HG02571 (cell line): ENCODE results near the gene TDRD10.

Experiments
- ATAC-seq: cut with Tn5 transposase; IDR thresholded peaks from one replicate; pipeline ENCODE4 v1.9.1; 2021; ENCODE audit warnings: mild to moderate bottlenecking, moderate library complexity; ENCODE audit not compliant: unreplicated experiment

Gene TDRD10

GRCh38 chr1:154552036-154552435 is 50.0 kb downstream of the TDRD10 start:
- ATAC-seq = no peak

- ATAC-seq = no peak
Measured at GRCh38 chr1:154553056-154554030, 51.3 kb downstream of the TDRD10 start.

GRCh38 chr1:154556422-154556821 is 54.4 kb downstream of the TDRD10 start:
- no peak for ATAC-seq

- no peak for ATAC-seq
Measured at GRCh38 chr1:154557248-154557938, 55.4 kb downstream of the TDRD10 start.

DNA sequence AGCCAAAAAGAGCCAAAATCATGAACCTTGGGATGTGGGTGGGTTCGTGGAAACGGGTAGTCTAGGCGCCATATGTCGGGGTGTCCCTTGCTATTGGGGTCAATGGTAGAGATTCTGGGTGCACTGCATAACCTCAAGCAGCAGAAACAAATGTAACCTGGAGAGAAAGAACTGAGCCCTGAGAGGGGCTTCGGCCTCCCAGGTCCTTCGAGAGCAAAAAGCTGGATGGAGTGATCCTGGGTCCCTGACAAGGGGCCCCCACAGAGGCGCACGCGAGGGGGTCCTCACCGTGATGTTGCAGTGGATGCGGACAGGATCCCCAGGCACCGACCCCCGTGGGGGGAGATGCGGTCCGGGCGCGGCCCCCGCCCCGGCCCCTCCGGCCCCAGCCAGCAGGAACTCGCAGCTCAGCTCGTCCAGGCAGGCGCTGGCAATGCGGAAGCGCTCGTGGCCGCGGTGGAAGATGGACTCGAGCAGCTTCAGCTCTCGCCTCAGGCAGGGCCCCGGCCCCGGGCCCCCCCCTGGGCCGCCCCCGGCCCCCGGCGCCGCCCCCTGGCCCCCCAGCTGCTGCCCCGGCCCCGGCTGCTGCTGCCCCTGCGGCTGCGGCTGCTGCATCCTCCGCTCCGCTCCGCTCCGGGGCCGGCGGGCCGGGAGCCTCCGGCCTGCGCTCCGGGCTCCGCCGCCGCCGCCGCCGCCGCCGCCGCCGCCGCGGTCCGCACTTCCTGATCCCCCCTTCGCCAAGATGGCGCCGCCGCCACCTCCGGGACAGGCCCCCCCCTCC is 56.1 kb downstream of the TDRD10 start, which contains the start of gene UBE2Q1:
Gene UBE2Q1, minus strand, starts transcription at position 724 of the 781 bp plus-strand sequence. Its CDS starts 109 bp downstream, at position 615.
- peak; percentile 7 for ATAC-seq

GRCh38 chr1:154558720-154559465 is 56.9 kb downstream of the TDRD10 start:
- peak; percentile 84 for ATAC-seq

DNA sequence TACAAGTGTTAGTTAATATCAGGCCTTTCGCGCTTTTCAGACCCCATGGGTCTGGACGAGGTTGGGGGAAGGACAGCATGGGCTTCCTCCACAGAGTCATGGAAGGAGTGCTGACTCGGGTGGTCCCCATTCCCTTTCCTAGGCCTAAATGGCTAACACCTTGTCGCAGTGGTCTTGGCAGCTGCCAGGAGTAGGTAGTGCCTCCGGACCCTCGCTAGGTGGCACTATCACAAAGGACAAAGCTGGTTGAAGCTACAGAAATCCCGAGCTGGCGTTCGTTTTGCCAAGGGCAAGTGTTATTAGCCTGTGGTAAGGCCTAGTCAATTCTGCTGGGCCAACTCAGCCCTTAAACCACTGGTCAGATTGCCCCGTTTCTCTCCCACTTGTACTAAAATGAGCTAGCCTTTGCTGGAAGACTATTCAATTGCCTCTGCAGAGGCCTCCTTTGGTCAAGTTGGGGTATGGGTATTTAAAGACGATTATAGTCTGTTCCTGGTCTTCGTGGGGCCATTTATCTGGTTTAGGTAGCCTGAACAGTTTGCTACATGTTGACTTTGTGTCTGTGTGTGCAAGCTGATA is 57.5 kb downstream of the TDRD10 start:
- ATAC-seq = no peak

DNA sequence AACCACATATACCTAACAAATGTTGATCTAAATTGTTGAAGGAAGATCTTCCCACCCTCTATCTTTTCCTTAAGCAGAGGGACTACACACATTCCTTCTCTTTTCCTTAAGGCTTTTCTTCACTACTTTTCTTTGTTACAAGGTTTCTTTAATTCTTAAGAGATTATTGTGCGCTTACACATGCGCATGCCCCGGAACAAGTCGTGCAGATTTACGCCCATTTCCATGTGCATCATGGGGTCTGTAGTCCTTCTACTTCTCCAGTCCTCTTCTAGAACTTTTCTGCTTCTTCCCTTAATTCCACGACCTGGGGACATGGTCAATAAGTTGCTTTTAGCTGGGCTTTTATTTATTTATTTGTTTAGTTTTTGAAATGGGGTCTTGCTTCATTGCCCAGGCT is 63.9 kb downstream of the TDRD10 start:
- ATAC-seq = no peak

DNA sequence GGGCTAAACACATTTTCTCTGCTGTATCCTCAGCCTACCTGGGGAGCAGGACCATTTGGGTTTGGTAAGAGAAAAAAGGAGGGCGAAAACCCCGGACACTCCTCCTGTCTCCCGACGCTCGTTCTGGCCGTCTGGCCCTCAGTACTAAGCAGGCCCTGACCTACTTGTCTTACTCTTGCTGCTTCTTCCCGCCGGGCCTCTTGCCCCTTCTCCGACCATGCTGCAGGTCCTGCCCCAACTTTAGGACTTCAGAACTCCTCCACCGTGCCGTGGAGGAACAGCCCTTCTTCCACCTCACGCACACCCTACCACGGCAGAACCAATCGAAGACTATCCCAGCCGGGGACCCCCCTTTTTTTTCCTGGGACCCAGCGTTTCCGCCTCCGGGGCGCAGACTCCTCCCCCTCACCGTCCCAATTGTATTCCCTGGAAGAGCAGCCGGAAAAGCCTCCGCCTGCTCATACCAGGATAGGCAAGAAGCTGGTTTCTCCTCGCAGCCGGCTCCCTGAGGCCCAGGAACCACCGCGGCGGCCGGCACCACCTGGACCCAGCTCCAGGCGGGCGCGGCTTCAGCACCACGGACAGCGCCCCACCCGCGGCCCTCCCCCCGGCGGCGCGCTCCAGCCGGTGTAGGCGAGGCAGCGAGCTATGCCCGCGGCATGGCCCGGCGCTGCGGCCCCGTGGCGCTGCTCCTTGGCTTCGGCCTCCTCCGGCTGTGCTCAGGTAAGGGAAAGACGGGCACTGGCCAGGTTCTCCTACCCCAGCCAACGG is 65.6 kb downstream of the TDRD10 start, which contains the start of gene CHRNB2:
Gene CHRNB2, plus strand, starts transcription at position 393 of the 771 bp plus-strand sequence. Its CDS starts 267 bp downstream, at position 660.
- ATAC-seq = no peak

DNA sequence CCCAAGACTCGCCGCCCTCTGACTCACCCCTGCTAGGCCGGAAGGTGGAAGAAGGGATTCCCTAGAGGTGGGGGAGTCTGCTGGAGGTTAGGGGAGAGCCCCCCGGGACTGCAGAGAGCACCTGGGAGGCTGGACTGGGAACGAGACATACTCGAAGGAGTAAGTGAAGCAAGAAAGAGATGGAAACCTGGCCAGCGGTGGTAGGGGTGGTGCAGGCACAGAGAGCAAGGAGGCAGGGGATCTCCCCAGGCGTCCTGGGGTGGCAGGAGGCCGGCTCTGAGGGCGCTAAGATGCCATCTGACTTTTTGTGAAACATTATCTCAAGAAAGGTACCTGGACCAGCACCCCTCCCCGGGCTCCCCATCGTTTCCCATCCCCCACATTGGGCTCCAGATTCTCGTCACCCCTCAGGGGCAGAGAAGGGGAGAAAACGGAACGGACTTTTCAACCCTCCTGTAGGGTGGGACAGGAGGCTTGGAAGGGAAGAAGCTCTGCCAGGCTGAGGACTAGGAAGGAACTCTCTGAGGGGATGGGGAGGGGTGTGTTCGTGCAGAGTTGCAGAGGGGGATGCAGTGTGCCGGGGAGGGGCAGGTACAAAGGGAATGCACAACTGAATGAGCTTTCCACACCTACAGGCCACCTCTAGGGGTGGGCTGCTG is 66.3 kb downstream of the TDRD10 start:
- ATAC-seq = no peak

DNA sequence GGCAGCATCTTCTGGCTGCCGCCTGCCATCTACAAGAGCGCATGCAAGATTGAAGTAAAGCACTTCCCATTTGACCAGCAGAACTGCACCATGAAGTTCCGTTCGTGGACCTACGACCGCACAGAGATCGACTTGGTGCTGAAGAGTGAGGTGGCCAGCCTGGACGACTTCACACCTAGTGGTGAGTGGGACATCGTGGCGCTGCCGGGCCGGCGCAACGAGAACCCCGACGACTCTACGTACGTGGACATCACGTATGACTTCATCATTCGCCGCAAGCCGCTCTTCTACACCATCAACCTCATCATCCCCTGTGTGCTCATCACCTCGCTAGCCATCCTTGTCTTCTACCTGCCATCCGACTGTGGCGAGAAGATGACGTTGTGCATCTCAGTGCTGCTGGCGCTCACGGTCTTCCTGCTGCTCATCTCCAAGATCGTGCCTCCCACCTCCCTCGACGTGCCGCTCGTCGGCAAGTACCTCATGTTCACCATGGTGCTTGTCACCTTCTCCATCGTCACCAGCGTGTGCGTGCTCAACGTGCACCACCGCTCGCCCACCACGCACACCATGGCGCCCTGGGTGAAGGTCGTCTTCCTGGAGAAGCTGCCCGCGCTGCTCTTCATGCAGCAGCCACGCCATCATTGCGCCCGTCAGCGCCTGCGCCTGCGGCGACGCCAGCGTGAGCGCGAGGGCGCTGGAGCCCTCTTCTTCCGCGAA is 69.4 kb downstream of the TDRD10 start:
- no peak for ATAC-seq

DNA sequence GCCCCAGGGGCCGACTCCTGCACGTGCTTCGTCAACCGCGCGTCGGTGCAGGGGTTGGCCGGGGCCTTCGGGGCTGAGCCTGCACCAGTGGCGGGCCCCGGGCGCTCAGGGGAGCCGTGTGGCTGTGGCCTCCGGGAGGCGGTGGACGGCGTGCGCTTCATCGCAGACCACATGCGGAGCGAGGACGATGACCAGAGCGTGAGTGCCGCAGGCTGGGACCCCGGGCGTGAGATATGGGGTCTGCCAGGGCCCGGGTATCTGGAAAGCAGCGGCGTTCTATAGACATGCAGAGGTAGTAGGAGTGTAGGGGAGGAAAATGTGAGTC is 69.9 kb downstream of the TDRD10 start:
- ATAC-seq = no peak

GRCh38 chr1:154572468-154573167 is 70.6 kb downstream of the TDRD10 start:
- ATAC-seq = no peak

DNA sequence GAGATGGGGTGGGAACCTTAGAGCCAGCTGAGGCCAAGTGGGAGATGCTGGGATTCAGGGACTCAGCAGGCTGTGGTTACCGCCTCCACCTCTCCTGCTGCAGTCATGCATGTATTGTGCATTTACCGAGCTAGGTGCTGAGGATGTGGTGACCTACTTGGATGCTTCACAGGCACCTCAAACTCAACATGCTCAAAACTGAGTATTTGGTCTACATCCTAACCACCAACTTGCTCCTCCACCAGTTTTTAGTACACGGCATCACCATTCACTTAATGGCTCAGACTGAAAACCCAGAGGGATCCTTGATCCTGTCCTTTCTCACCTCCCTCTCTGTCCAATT is 71.1 kb downstream of the TDRD10 start:
- no peak for ATAC-seq

DNA sequence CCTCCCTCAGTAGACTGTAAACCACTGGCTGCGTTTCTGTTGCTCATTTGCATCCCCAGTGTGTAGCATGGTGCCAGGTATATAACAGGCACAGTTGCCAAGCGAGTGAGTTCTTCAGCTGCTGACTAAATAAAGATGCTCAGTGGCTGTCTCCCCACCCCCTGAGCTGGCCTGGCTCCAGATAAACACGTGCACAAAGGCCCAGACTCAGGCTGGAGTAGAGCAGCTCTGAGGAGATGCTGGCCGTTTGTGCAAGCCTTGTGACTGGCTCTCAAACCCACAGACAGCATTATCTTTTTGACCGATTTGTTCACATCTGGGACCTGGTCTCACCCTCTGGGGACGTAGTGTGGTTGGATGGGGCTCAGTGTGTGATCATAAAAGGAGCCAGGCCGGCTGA is 72.7 kb downstream of the TDRD10 start:
- no peak for ATAC-seq

DNA sequence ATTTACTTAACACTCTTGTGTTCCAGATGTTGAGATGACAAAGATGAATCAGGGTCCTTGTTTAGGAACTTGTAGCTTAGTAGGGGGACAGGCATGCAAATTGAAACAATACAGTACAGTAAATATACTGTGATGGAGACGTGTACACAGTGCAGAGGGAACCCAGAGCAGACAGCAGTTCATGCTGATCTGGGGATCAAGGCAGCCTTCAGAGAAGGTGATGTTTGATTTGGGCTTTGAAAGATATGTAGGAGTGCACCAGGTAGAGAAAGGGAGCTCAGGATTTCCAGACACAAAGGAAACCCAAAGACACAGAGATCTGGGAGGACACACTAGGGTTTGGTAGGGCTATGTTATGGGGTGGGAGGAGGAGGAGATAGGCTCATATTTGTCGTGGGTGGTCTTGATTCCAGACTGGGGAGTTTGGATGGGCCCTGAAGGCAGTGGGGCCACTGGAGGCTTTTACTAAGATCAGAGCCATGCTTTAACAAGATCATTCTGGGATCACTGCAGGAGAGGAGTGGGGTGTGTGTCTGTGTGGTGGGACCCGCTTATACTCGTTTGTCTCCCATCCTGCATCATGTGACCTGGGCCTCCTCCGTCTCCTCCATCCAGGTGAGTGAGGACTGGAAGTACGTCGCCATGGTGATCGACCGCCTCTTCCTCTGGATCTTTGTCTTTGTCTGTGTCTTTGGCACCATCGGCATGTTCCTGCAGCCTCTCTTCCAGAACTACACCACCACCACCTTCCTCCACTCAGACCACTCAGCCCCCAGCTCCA is 73.3 kb downstream of the TDRD10 start:
- no peak for ATAC-seq
